Fibroblast of lung (primary cell): ENCODE data around the gene ARPC5.

ENCODE experiments used
- CTCF ChIP-seq, 2 donors: IDR thresholded peaks in 1 of 2; conservative IDR thresholded peaks in 1 of 2; 1 replicate in 1 of 2; 2 replicates in 1 of 2; pipeline ENCODE4 v1.5.1; 2011 to 2012; ENCODE audit warnings: low read length in 2 of 2, control low read depth in 1 of 2, inconsistent platforms in 1 of 2, low read depth in 1 of 2, mild to moderate bottlenecking in 1 of 2
- EZH2 ChIP-seq: IDR thresholded peaks from 2 replicates; pipeline ENCODE4 v1.5.1; 2012; ENCODE audit warnings: low read length, control low read depth, mild to moderate bottlenecking; ENCODE audit errors: missing control alignments

- TF ChIP-seq CTCF (conservative IDR thresholded peaks at IDR 0.05 in 1 of 2, IDR thresholded peaks at IDR 0.05 in 1 of 2; ENCODE audit: low read depth in 1 of 2, low read length in 2 of 2) (no peak), EZH2 (no peak)
Observed at GRCh38 chr1:183642166-183642565, 6.6 kb upstream of the ARPC5 start.
